Glomerular endothelial cell (primary cell): ENCODE results near the gene MYADML2. TPM values are rescaled to one million over a fixed set of nuclear protein-coding genes. Genes with fewer than 3 reads are reported as not detected.

Source experiments
- DNase-seq: peaks from one replicate; pipeline ENCODE4 v3.0.0-alpha.2; 2011; ENCODE audit warnings: low read depth, low spot score; ENCODE audit errors: extremely low read depth
- total RNA-seq: library from RNA; depleted of rRNA; stranded (reverse); fragments of >200 nt; gene quantifications from 2 replicates; pipeline ENCODE4 v1.2.3, GENCODE V29; 2015

Gene MYADML2
- total RNA-seq, 1 donor from 2014 or later, result not detected

DNA sequence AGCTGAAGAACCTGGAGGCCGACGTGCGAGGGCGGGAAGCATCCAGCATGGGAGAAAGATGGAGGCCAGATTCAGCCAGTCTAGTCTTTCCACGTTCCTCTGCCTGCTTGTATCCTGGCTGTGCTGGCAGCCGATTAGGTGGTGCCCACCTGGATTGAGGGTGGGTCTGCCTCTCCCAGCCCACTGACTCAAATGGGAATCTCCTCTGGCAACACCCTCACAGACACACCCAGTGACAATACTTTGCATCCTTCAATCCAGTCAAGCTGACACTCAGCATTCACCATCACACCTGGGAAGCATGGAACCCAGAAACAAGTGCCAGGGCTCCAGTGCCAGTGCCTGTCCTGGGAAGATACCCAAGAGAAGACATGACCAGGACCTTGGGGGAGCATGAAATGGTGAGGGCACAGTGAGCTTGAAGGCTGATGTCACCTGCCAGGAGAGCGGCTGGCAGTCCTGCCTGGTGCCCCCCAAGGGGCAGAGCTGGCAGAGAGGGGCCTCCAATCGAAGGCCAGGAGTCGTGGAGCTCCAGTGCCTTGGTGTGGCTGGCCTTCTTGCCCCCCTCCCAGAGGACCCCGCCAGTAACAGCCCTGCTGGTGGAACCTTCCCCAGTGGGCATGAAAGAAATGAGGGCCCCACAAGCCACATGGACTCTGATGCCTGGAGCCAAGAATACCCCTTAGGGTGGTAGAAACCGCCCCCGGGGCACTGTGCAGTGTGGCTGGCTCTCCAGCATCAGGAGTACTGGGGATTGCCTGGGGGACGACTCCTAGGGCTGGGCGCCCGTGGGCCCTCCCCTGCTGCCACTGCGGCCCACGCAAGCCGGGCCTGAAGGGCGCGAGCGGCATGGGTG is 45.6 kb downstream of the MYADML2 start:
- DNase-seq, result no peak

DNA sequence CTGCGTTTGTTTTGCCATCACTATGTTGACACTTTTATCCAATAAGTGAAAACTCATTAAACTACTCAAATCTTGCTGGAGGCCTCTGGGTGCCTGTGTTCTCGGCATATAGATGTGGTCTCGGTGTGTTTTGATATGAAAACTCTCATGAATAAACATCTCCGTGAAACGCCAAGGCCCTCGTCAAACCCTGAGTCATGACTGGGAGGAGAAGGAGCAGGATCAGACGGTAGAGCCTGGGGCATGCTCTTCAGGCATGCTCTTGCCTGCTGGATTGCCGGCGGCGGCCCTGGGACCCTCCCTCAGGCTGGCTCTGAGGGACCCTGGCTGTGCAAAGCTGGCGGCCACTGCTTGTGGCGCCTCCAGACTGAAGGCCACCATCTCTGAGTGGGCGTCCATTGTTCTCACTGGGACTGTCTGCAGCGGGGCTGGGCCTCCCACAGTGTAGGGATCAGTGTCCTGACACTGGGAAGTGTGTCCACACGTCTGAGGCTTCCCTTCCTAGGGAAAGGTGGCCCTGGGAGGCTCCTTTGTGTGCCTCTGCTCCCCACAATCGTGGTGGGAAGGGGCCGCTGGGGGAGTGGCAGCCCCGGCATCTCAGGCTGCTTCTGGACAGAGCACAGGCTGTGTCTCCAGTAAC is 46.7 kb downstream of the MYADML2 start:
- no peak for DNase-seq

DNA sequence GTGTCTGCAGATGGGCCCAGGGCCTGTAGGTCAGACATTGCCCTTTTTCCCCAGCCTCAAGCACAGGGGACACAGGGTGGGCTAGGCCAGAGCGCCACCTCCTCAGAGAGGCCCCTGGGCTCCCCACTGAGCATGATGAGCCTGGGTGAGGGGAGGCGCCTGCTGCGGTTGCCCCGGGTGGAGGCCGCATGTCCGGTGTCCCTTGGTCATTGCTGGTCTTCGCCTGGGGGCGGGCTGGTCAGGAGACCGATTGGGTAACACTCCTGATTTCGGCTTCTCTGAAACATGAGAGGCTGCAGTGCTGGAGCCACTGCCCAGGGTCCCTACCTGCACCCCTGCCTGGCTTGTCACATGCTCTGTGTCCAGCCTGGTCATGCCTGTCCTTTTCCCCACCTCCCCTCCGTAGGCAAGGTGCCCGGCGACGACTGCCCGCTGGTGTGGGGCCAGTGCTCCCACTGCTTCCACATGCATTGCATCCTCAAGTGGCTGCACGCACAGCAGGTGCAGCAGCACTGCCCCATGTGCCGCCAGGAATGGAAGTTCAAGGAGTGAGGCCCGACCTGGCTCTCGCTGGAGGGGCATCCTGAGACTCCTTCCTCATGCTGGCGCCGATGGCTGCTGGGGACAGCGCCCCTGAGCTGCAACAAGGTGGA is 47.4 kb downstream of the MYADML2 start:
- no peak for DNase-seq

DNA sequence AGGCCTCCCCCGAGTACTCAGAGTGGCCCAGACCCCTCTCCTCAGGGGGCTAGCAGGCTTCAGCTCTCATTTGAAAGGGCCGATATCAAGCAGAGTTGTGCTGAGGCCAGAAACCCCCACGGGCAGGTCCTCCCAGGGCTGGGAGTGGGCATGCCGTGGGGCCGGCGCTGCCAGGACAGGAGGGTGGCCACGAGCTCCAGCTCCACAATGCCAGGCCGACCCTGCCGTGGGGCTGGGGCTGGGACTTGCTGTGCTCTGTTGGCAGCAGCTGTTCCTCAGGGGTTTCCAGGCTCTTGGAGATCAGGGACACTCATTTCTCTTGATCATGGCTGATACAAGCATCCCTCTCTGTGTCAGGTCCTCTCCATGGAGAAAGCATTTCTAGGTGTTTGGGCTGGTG is 48.1 kb downstream of the MYADML2 start:
- DNase-seq, result no peak

DNA sequence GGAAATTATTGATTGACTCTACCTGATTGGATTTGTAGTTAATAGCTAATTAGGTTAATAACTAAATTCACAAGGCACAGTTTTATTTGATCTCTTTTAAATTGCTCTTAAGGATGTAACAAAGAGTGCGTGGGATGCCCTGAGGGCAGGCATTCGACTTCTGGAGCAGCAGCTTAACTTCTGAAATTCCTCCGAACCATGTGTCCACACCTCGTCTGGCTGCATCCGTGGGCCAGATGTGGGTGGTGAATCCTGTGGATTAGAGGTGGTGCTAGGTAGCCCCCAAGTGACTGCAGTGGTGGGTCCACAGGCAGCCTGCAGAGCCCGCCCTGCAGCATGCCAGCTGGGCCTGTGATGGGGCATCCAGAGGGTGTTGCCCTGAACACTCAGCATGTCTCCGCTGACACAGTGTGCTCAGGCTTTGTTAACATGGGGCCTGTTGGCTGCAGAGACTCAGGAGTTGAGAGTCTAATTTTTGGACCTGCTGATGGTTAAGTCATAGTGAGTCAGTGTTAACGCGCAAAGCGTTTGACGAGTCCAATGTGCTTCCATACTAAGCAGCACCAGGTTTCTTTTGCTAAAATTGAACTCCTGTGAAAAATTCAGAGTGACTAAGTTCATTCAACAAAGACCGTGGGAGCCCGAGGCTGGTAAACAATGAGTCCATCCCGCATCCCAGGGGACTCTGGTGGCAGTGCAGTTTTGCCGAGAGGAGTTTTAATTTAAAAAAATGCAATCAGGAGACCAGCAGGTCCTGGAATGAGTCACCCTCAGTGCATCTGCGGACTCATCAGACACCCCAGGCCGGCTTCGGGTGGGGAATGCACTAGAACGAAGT is 48.8 kb downstream of the MYADML2 start:
- DNase-seq, result no peak

DNA sequence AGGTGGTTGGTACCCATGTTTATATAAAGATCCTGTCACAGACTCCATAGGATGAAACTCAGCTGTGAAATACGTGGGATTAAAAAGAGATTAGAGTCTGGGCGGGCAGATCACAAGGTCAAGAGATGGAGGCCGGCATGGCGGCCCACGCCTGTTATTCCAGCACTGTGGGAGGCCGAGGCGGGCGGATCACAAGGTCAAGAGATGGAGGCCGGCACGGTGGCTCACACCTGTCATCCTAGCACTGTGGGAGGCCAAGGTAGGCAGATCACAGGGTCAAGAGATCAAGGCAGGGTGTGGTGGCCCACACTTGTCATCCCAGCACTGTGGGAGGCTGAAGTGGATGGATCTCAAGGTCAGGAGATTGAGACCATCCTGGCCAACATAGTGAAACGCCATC is 51.6 kb downstream of the MYADML2 start:
- no peak for DNase-seq

DNA sequence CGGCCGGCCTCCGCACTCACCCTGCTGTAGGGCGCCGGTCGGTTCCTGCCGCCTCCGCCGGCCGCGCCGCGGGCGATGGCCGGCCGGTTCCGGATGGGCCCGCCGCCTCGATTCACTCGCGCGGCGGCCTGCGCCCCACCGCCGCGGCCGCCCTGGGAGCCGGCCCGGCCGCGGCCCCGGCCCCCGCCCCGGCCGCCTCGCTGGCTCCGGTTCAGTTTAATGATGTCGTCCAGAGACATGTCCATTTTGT is 55.8 kb downstream of the MYADML2 start:
- DNase-seq, result no peak

DNA sequence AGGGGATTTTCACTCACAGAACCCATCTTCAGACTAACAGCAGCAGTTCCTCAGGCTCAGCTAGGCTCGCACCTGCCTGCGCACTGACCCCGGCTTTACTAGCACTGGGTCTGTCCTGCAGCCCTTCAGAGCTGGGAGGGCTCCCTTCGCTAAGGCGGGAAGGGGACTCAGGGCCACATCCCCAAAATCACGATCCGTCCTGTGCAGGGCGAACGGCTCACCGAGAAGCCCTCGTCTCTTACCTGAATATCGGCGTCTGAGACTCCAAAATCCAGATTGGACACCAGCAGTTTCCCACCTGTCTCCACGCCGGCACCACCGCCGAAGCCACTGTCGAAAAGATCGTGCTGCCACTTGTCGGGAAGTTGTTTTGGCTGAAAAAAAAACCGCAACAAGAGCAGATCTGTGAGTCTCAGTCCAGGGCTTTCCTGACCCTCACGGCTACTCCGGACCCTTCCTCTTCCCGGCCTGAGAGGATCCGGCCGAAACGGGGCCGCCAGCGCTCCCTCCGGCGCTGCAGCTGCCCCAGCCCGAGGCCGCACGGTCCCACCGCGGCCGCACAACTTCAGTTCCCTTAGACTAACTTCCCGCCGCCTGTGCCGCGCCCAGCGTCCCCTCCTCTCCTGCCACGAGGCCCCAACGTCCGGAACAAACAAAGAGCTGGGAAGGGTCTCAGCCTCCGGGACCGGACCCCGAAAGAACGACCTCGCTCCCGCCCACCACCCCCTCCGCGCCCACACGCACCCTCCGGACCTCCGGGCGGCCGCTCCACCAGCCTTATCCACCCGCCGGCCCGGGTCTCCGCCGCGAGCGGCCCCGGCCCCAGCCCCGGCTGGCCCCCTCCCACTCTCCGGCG is 56.4 kb downstream of the MYADML2 start:
- DNase-seq, result no peak

Other genes starting within 250 kb of the MYADML2 start
- 75.4 and 84.5 TPM in 2 replicates for gene MRPL12, start 243.9 kb downstream of the MYADML2 start, total RNA-seq
- 13.2 and 19.0 TPM in 2 replicates for gene SLC25A10, start 234.9 kb downstream of the MYADML2 start, total RNA-seq
- gene GCGR, start 143.1 kb downstream of the MYADML2 start, total RNA-seq, result not detected in 2 replicates
- gene MCRIP1, start 113.9 kb downstream of the MYADML2 start, total RNA-seq, result 134 and 148 TPM in 2 replicates
- not detected in 2 replicates for gene PPP1R27, start 112.2 kb downstream of the MYADML2 start, total RNA-seq
- 3,025 and 3,034 TPM in 2 replicates for gene P4HB, start 86.7 kb downstream of the MYADML2 start, total RNA-seq
- gene ARHGDIA, start 75.9 kb downstream of the MYADML2 start, total RNA-seq, result 426 and 442 TPM in 2 replicates
- 151 and 152 TPM in 2 replicates for gene ALYREF, start 55.6 kb downstream of the MYADML2 start, total RNA-seq
- gene ANAPC11, start 55.5 kb downstream of the MYADML2 start, total RNA-seq, result 180 and 216 TPM in 2 replicates
- 0.68 and 1.9 TPM in 2 replicates for gene NPB, start 45.0 kb downstream of the MYADML2 start, total RNA-seq
- gene PCYT2, start 35.8 kb downstream of the MYADML2 start, total RNA-seq, result 36.6 and 62.9 TPM in 2 replicates
- 22.7 and 33.2 TPM in 2 replicates for gene SIRT7, start 29.1 kb downstream of the MYADML2 start, total RNA-seq
- gene MAFG, start 19.5 kb downstream of the MYADML2 start, total RNA-seq, result 20.4 and 34.4 TPM in 2 replicates
- 67.3 and 97.0 TPM in 2 replicates for gene PYCR1, start 9.9 kb downstream of the MYADML2 start, total RNA-seq
- gene NOTUM, start 14.0 kb upstream of the MYADML2 start, total RNA-seq, result 0.78 TPM in 1 of 2 replicates, not detected in the other
- 21.8 and 25.1 TPM in 2 replicates for gene ASPSCR1, start 30.4 kb upstream of the MYADML2 start, total RNA-seq
- 51.6 and 74.3 TPM in 2 replicates for gene CENPX, start 75.6 kb upstream of the MYADML2 start, total RNA-seq
- gene LRRC45, start 76.1 kb upstream of the MYADML2 start, total RNA-seq, result 12.8 and 24.9 TPM in 2 replicates
- gene RAC3, start 84.4 kb upstream of the MYADML2 start, total RNA-seq, result 42.1 and 67.9 TPM in 2 replicates
- 61.0 and 67.6 TPM in 2 replicates for gene DCXR, start 90.5 kb upstream of the MYADML2 start, total RNA-seq
- gene RFNG, start 104.6 kb upstream of the MYADML2 start, total RNA-seq, result 45.0 and 49.1 TPM in 2 replicates
- 122 and 139 TPM in 2 replicates for gene GPS1, start 104.7 kb upstream of the MYADML2 start, total RNA-seq
- gene DUS1L, start 118.6 kb upstream of the MYADML2 start, total RNA-seq, result 55.7 and 75.2 TPM in 2 replicates
- 165 and 201 TPM in 2 replicates for gene FASN, start 151.0 kb upstream of the MYADML2 start, total RNA-seq